SJCRH30 (cell line): ENCODE data around the gene TOPAZ1. TPM values are rescaled to one million over a fixed set of nuclear protein-coding genes. Genes with fewer than 3 reads are reported as not detected.

Source experiments
- DNase-seq, 2 experiments: peaks; one replicate each; pipeline ENCODE4 v3.0.0-alpha.2; 2015 to 2020
- H3K27ac ChIP-seq: fragments of 250-450 bp; sonication (Bioruptor Pico); 2 replicates; pipeline ENCODE4 v1.5.1; 2020; ENCODE audit warnings: mild to moderate bottlenecking, moderate library complexity
- H3K27me3 ChIP-seq: fragments of 250-450 bp; sonication (Bioruptor Pico); 2 replicates; pipeline ENCODE4 v1.5.1; 2020; ENCODE audit warnings: mild to moderate bottlenecking, moderate library complexity
- H3K36me3 ChIP-seq: fragments of 250-450 bp; sonication (Bioruptor Pico); 2 replicates; pipeline ENCODE4 v1.5.1; 2020; ENCODE audit warnings: mild to moderate bottlenecking, moderate library complexity
- H3K4me1 ChIP-seq: fragments of 250-450 bp; sonication (Bioruptor Pico); 2 replicates; pipeline ENCODE4 v1.5.1; 2020; ENCODE audit warnings: mild to moderate bottlenecking, moderate library complexity
- H3K4me3 ChIP-seq: fragments of 250-450 bp; sonication (Bioruptor Pico); 2 replicates; pipeline ENCODE4 v1.5.1; 2020; ENCODE audit warnings: mild to moderate bottlenecking, moderate library complexity
- H3K9me3 ChIP-seq: fragments of 250-450 bp; sonication (Bioruptor Pico); replicated peaks from 2 replicates; pipeline ENCODE4 v1.5.1; 2020; ENCODE audit warnings: mild to moderate bottlenecking, moderate library complexity
- total RNA-seq: library from RNA; depleted of rRNA; stranded (reverse); fragments of >200 nt; shearing (Covaris generic); gene quantifications from 2 replicates; pipeline ENCODE4 v1.2.3, GENCODE V29; 2014

Gene TOPAZ1
- total RNA-seq, 1 experiment from 2014 or later = 0.12 TPM

DNA sequence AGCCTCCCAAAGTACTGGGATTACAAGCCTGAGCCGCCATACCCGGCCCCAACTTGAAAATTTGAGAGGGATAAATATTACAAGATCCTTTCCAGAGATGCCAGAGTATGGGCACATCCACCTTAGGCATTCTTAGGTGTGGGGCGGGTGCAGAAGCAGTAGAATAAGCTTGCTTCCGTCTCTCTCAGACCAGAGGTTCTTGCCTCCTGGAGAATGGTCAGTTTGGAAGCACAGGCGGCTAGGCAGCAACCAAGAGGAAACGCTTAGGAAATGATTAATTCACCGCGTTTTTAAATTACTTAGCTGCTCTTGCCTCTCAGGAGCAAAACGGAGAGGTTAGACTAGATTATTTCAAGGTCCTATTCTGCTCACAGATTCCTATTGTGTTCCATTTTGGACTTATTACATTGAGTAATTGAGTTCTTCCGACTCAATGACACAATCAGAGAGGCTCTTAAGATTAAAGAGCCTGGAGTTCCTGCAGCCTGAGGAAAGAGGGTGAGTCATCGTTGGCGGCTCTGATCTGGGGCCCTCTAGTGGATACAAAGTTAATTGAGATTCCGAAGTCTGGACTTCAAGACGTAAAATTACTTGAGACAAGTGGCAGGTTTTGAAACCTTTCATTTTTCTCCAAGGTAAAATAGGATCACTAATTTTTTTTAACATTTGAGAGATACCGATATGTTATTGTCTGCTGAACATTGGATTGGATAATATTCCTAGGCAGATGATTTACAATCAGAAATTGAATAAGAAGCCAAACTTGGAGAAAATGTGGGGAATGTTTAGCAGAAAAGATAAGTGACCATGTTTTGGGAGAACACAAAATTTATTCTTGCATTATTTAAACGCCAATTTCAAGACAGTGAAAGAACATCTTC, 5.8 kb upstream of the TOPAZ1 start:
- peak; percentile 27 to 61 for DNase-seq
- no peak overlapping the region for H3K4me3 ChIP-seq
- H3K27me3 ChIP-seq = no peaks in the 10 kb centered on the region
- no peak overlapping the region for H3K27ac ChIP-seq
- H3K9me3 ChIP-seq = no peaks in the 10 kb centered on the region
- no peaks in the 10 kb centered on the region for H3K4me1 ChIP-seq
- H3K36me3 ChIP-seq = no peaks in the 10 kb centered on the region

DNA sequence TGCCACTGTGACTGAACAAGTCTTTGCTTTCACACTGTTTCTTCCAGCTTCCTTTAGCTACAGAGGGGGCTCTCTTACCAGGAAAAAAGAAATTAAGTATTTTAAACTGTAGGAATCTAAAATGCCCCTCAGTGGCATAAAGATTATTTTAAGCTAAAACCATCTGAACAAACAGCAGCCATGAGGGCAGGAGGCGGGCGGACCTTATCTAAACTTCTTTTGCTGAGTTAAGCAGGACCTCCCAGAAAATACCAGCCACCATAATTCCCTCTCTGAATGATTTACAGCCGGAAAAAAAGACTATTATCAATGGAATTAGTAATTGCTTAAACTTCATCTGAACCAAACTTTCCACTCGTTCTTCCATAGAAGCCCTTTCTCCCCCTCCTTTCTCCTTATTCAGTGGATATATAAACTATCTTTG, 5.2 kb upstream of the TOPAZ1 start:
- Histone ChIP-seq H3K27ac (no peak overlapping the region), H3K36me3 (no peaks in the 10 kb centered on the region)

DNA sequence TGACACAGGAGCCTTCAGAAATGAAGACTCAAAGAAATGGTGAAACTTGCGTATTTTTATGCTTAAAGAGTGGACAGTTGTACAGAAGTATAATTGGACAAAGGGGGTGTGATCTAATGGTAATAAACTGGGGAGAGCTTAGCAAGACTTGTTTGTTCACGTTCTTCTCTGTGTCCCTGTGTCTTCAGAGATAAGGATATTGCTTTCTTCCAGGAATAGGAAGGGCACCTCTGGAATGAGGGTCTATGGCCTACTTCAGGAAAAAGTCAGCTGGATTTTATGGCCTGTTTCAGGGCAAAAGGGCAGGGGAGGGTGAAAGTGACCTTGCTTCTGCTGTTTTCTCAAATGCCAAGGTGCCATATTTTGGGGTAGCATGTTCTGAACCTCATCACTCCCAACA, 4.5 kb upstream of the TOPAZ1 start:
- Histone ChIP-seq H3K27me3 (no peaks in the 10 kb centered on the region), H3K4me1 (no peaks in the 10 kb centered on the region), H3K27ac (no peak overlapping the region), H3K9me3 (no peaks in the 10 kb centered on the region), H3K36me3 (no peaks in the 10 kb centered on the region), H3K4me3 (no peak overlapping the region)
- no peak for DNase-seq

More for the DNA sequence above, 5.2 kb upstream of the TOPAZ1 start:
- Histone ChIP-seq H3K4me1 (no peaks in the 10 kb centered on the region), H3K27me3 (no peaks in the 10 kb centered on the region), H3K4me3 (no peak overlapping the region), H3K9me3 (no peaks in the 10 kb centered on the region)
- DNase-seq = no peak

DNA sequence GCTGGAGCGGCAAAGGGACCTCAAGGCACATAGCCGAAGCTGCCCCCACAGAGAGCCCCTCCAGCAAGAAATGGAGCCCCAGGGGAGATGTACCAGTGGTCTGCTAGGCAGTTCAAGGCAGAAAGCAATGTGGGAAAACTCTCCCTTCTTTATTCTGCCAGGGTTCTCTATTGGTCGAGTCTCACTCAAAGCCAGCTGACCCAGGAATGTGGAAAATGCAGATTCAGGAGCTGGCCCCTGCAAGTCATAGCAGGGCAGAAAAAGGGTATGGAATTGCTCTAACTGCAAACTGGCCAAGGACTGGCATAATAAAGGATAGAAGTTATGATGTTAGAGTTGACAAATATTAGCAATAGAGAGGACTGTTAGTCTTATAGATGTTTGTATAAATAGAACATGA, 4.0 kb upstream of the TOPAZ1 start:
- no peak overlapping the region for H3K27ac ChIP-seq
- H3K9me3 ChIP-seq = no peaks in the 10 kb centered on the region
- H3K4me1 ChIP-seq = no peaks in the 10 kb centered on the region
- H3K4me3 ChIP-seq = no peak overlapping the region
- DNase-seq = no peak
- H3K27me3 ChIP-seq = no peaks in the 10 kb centered on the region
- no peaks in the 10 kb centered on the region for H3K36me3 ChIP-seq

DNA sequence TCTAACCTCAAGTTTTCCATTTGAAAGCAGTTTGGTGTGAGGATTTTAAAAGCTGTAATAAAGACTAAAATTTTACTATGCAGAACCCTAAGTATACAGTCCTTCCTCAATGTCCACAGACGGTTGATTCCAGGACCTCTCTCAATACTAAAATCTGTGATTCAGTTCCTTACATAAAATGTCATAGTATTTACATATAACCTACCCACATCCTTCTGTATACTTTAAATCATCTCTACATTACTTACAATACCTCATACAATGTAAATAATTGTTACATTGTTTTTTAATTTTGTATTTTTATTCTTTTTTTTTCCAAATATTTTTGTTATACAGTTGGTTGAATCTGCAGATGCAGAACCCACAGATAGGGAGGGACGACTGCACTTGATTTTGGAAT, 2.8 kb upstream of the TOPAZ1 start:
- Histone ChIP-seq H3K9me3 (no peaks in the 10 kb centered on the region), H3K27ac (no peak overlapping the region), H3K4me3 (no peak overlapping the region), H3K36me3 (no peaks in the 10 kb centered on the region), H3K27me3 (no peaks in the 10 kb centered on the region), H3K4me1 (no peaks in the 10 kb centered on the region)
- DNase-seq = no peak

DNA sequence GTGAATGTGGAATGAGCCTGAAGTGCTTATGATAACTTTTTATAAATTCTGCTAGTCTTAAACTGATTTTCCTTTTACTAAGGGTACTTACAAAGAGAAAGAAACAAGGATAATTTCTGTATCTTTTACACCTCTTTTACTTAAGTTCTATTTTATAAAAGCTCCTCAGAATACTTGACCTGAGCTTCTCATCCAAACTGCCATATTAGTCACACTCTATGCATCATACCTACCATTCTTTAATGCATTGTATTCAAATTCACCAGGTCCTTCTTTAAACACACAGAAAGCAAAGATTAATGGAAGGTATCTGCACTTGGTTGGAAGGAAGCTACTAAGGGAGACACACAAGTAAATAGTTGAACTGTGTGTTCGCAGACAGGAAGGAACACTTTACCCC, 1.6 kb upstream of the TOPAZ1 start:
- no peaks in the 10 kb centered on the region for H3K9me3 ChIP-seq

DNA sequence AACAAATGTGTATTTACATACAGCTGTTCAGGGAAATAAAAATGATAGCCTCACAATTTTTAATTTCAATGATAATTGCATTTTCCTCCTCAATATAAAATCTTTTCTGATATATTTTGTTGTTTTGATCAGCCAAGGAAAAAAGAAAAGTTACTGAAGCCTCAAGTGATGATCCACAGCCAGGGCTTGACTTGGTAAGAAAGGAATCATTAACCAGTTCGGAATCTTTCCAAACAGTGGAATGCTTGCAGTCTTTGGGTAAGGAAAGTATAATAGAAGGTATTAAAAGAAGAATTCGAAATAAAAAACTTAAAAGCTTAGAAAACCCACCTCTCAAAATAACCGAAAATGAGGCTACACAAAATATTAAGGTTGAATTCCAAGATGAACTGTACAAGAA, 1.0 kb downstream of the TOPAZ1 start:
- H3K27me3 ChIP-seq = no peaks in the 10 kb centered on the region
- no peak overlapping the region for H3K27ac ChIP-seq
- no peaks in the 10 kb centered on the region for H3K4me1 ChIP-seq
- no peaks in the 10 kb centered on the region for H3K9me3 ChIP-seq
- no peak for DNase-seq
- no peaks in the 10 kb centered on the region for H3K36me3 ChIP-seq
- no peak overlapping the region for H3K4me3 ChIP-seq

More for the DNA sequence above, 1.6 kb upstream of the TOPAZ1 start:
- Histone ChIP-seq H3K27ac (no peak overlapping the region), H3K4me3 (no peak overlapping the region), H3K27me3 (no peaks in the 10 kb centered on the region), H3K4me1 (no peaks in the 10 kb centered on the region), H3K36me3 (no peaks in the 10 kb centered on the region)
- no peak for DNase-seq

DNA sequence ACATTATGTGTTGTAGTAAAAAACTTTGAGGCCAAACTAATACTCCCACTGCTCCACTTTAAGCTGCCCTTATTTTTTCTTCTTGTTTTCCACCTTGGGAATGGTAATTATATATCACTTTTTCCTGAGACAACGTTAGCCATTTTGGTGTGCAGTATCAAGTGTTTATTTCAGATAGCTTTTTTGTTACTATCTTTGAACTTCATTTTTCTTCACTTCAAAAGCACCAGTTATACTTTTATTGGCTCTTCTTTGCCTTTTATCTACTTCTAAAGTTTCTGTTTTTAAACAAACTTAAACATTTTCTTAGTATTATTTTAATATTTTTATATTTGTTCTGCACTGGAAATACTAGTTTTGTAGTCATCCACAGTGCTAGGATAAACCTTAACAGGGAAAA, 6.5 kb downstream of the TOPAZ1 start:
- Histone ChIP-seq H3K4me3 (no peak overlapping the region), H3K27me3 (no peaks in the 10 kb centered on the region), H3K27ac (no peak overlapping the region), H3K9me3 (no peaks in the 10 kb centered on the region), H3K36me3 (no peaks in the 10 kb centered on the region), H3K4me1 (no peaks in the 10 kb centered on the region)
- no peak for DNase-seq

DNA sequence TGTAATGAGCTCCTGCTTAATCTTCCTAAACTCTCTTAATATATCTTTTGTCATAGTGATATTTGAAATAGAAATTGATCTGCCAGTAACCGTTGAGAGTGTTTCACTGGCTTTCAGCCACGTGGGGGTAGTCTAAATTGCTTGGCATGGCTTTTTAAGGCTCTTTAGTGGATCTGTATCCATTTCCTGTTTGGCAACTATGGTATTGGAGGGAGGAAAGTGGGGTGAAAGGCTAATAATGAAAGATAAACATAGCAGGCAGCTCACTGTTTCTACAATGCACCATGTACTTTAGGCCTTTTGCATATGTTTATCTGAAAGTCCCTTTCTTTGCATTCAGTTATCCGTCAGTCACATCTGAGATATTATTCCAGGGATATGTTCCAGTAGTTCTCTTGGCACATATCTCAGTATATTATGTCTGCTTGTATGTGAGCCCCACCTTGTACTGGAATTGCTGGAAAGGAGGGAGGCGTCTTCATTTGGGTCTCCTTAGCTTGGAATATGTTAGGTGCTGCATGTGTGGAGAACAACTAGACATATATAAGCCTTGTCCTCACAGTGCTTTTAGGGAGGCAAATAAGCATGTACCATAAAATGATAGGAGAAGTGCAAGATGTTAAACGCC, 10.8 kb downstream of the TOPAZ1 start:
- no peak overlapping the region for H3K4me3 ChIP-seq
- H3K27ac ChIP-seq = no peak overlapping the region
- H3K4me1 ChIP-seq = no peaks in the 10 kb centered on the region
- H3K36me3 ChIP-seq = no peaks in the 10 kb centered on the region
- DNase-seq = no peak
- no peaks in the 10 kb centered on the region for H3K27me3 ChIP-seq
- no peaks in the 10 kb centered on the region for H3K9me3 ChIP-seq

DNA sequence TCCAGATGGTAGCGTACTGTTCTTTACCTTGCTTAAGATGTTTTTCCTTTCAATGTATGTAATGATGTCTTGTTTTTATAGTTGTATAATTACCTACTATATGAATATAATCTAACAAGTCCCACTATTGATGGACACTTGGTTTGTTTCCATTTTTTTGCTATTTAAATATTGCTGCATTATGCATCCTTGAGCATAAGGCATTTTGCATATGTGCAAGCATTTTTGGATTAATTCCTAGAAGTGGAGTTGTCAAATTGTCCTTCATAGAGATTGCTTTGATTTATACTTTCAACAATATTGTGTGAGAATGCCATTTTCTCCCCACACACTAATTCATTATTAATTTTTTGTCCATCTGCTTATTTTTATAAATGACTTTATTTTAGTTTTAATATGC, 17.7 kb downstream of the TOPAZ1 start:
- Histone ChIP-seq H3K27ac (no peak overlapping the region), H3K4me3 (no peak overlapping the region), H3K4me1 (no peaks in the 10 kb centered on the region), H3K27me3 (no peaks in the 10 kb centered on the region), H3K9me3 (no peaks in the 10 kb centered on the region), H3K36me3 (no peaks in the 10 kb centered on the region)
- no peak for DNase-seq

DNA sequence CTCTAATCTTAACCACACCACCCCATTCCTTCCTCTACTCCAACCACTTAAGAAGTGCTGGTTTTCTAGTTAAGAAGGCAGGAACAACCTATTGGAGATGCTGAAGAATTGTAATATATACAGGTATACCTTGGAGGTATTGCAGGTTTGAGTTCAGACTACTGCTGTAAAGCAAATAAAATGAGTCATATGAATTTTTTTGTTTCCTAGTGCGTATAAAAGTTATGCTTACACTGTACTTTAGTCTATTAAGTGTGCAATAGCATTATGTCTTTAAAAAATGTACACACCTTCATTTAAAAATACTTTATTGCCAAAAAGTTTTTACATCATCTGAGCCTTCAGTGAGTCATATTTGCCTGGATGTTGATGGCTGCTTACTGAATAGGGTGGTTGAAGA, 22.5 kb downstream of the TOPAZ1 start:
- no peaks in the 10 kb centered on the region for H3K4me1 ChIP-seq
- H3K27ac ChIP-seq = no peak overlapping the region
- no peak for DNase-seq
- H3K9me3 ChIP-seq = no peaks in the 10 kb centered on the region
- H3K27me3 ChIP-seq = no peaks in the 10 kb centered on the region
- no peaks in the 10 kb centered on the region for H3K36me3 ChIP-seq
- H3K4me3 ChIP-seq = no peak overlapping the region

DNA sequence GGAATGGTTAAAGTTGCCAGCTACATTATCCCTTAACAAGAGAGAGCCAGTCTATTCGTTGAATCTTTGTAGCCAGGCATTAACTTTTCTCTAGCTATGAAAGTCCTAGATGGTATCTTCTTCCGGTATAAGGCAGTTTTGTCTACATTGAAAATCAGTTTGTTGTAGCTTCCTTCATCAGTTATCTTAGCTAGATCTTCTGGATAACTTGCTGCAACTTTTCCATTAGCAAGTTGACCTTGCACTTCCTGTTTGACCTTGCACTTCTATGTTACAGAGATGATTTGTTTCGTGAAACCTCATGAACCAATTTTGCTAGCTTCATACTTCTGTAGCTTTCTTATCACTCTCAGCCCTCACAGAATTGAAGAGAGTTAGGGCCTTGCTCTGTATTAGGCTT, 24.1 kb downstream of the TOPAZ1 start:
- Histone ChIP-seq H3K27me3 (no peaks in the 10 kb centered on the region), H3K4me1 (no peaks in the 10 kb centered on the region), H3K9me3 (no peaks in the 10 kb centered on the region), H3K4me3 (no peak overlapping the region), H3K27ac (no peak overlapping the region), H3K36me3 (no peaks in the 10 kb centered on the region)
- DNase-seq = no peak

DNA sequence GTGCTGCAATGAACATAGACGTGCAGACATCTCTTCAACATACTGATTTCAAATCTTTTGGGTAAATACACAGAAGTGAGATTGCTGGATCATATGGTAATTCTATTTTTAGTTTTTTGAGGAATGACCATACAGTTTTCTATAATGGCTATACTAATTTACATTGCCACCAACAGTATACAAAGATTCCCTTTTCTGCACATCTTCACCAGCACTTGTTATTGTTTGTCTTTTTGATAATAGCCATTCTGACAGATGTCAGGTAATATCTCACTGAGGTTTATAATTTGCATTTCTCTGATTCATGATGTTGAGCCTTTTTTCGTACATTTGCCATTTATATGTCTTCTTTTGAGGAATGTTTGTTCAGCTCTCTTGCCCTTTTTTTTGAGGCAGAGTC, 30.5 kb downstream of the TOPAZ1 start:
- Histone ChIP-seq H3K4me3 (no peak overlapping the region), H3K27me3 (no peaks in the 10 kb centered on the region), H3K36me3 (no peaks in the 10 kb centered on the region), H3K4me1 (no peaks in the 10 kb centered on the region), H3K9me3 (no peaks in the 10 kb centered on the region), H3K27ac (no peak overlapping the region)
- DNase-seq = no peak

DNA sequence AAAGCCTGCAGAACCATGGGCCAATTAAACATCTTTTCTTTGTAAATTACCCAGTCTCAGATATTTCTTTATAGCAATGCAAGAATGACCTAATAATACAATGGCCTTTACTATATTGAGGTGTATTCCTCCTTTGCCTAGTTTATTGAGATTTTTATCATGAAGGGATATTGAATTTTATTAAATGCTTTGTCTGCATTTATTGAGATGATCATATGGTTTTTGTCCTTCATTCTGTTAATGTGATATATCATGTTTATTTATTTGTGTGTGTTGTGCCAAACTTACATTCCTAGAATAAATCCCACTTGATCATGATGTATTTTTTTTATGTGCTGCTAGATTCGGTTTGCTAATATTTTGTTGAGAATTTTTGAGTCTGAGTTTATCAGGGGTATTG, 36.2 kb downstream of the TOPAZ1 start:
- no peak for DNase-seq
- Histone ChIP-seq H3K9me3 (no peaks in the 10 kb centered on the region), H3K27ac (no peak overlapping the region), H3K36me3 (no peaks in the 10 kb centered on the region), H3K4me3 (no peak overlapping the region), H3K27me3 (no peaks in the 10 kb centered on the region), H3K4me1 (peaks cover 6% of the 10 kb centered on the region; the same call in 1 of the 2 replicates)

DNA sequence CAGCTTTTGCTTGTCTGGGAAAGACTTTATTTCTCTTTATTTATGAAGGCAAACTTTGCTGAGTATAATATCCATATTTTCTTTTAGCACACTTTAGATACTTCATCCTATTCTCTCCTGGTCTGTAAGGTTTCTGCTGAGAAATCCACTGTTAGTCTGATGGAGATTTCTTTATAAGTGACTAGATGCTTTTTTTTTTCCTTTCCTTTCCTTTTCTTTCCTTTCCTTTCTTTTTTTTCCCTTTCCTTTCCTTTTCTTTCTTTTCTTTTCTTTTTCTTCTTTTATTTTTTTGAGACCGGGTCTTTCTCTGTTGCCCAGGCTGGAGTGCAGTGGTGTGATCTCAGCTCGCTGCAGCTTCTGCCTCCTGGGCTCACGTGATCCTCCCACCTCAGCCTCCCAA, 38.4 kb downstream of the TOPAZ1 start:
- Histone ChIP-seq H3K9me3 (no peaks in the 10 kb centered on the region), H3K36me3 (no peaks in the 10 kb centered on the region), H3K4me1 (peaks cover 6% of the 10 kb centered on the region; the same call in 1 of the 2 replicates), H3K4me3 (no peak overlapping the region), H3K27ac (no peak overlapping the region), H3K27me3 (no peaks in the 10 kb centered on the region)
- no peak for DNase-seq
